PC-9 (cell line): Measurements from ENCODE around the gene CARMIL1. TPM values are rescaled to one million over a fixed set of nuclear protein-coding genes. Genes with fewer than 3 reads are reported as not detected.

Experiments used
- BruUV-seq: library from RNA; stranded (reverse); fragments of 400-500 nt; replicated peaks from 2 replicates; lab custom pipeline; 2021; lab: Mats Ljungman, UMichigan
- CTCF ChIA-PET: fragments of 300-600 bp; sonication (Branson Sonifier 250); formaldehyde crosslinking; loops from one replicate; lab custom pipeline; 2022; ENCODE audit warnings: antibody characterized with exemption; lab: Charles Lee
- POLR2A ChIA-PET: fragments of 300-600 bp; sonication (Branson Sonifier 250); formaldehyde crosslinking; loops from one replicate; lab custom pipeline; 2022; ENCODE audit warnings: antibody characterized with exemption; ENCODE audit not compliant: unreplicated experiment; lab: Charles Lee
- DNase-seq, 2 experiments: peaks; one replicate each; pipeline versions ENCODE4 v3.0.0 to v3.0.0-alpha.2; 2015 to 2022; ENCODE audit warnings: mixed read lengths in 1 of 2
- H2AFZ ChIP-seq: fragments of 200-600 bp; sonication (generic); 2 replicates; pipeline ENCODE4 v1.8.1; 2017; ENCODE audit warnings: antibody characterized with exemption
- H3F3A ChIP-seq: fragments of 200-600 bp; sonication (generic); 2 replicates; pipeline ENCODE4 v1.8.1; 2017; ENCODE audit warnings: antibody characterized with exemption, mild to moderate bottlenecking, low read depth; ENCODE audit not compliant: insufficient read depth
- H3K27ac ChIP-seq: fragments of 200-600 bp; sonication (generic); 2 replicates; pipeline ENCODE4 v1.6.1; 2016; ENCODE audit warnings: mixed run types
- H3K27me3 ChIP-seq: fragments of 200-600 bp; sonication (generic); 2 replicates; pipeline ENCODE4 v1.6.1; 2016; ENCODE audit warnings: low read depth, mixed run types; ENCODE audit not compliant: insufficient read depth
- H3K36me3 ChIP-seq: fragments of 200-600 bp; sonication (generic); 2 replicates; pipeline ENCODE4 v1.6.1; 2016; ENCODE audit warnings: low read depth, mixed run types
- H3K4me1 ChIP-seq: fragments of 200-600 bp; sonication (generic); replicated peaks from 2 replicates; pipeline ENCODE4 v1.6.1; 2016; ENCODE audit warnings: mixed run types; ENCODE audit not compliant: insufficient read depth
- H3K4me2 ChIP-seq: fragments of 200-600 bp; sonication (generic); 2 replicates; pipeline ENCODE4 v1.6.1; 2017; ENCODE audit warnings: mixed run types
- H3K4me3 ChIP-seq: fragments of 200-600 bp; sonication (generic); 2 replicates; pipeline ENCODE4 v1.6.1; 2016; ENCODE audit warnings: mixed run types
- H3K79me2 ChIP-seq: fragments of 200-600 bp; sonication (generic); 2 replicates; pipeline ENCODE4 v1.6.1; 2017; ENCODE audit warnings: low read depth, mixed run types
- H3K9me2 ChIP-seq: fragments of 200-600 bp; sonication (generic); 2 replicates; pipeline ENCODE4 v1.8.1; 2017; ENCODE audit warnings: mild to moderate bottlenecking; ENCODE audit not compliant: insufficient read depth
- H3K9me3 ChIP-seq: fragments of 200-600 bp; sonication (generic); 2 replicates; pipeline ENCODE4 v1.8.1; 2016; ENCODE audit warnings: low read depth; ENCODE audit not compliant: insufficient read depth
- H4K20me1 ChIP-seq: fragments of 200-600 bp; sonication (generic); 2 replicates; pipeline ENCODE4 v1.8.1; 2017; ENCODE audit not compliant: insufficient read depth
- EZH2 ChIP-seq: fragments of 200-600 bp; sonication (generic); IDR thresholded peaks from 2 replicates; pipeline ENCODE4 v1.8.0; 2017; ENCODE audit warnings: antibody characterized with exemption, low read depth
- intact Hi-C: fragments of 100-400 bp; cut with micrococcal nuclease; formaldehyde crosslinking; loops from one replicate; pipeline ENCODE4 v1.10.0; 2022; ENCODE audit not compliant: unreplicated experiment
- total RNA-seq: library from RNA; stranded (reverse); gene quantifications from 2 replicates; pipeline ENCODE4 v1.2.3, GENCODE V29; 2021
- TF ChIP-seq, protein P1 (sequence below): fragments of 200-600 bp; sonication (generic); conservative IDR thresholded peaks from 2 replicates; pipeline ENCODE4 v1.6.1; 2017; ENCODE audit warnings: mixed run types, antibody characterized with exemption, mild to moderate bottlenecking, moderate library complexity

The CARMIL1 gene
- total RNA-seq, 1 experiment from 2014 or later = 33.1 TPM

DNA sequence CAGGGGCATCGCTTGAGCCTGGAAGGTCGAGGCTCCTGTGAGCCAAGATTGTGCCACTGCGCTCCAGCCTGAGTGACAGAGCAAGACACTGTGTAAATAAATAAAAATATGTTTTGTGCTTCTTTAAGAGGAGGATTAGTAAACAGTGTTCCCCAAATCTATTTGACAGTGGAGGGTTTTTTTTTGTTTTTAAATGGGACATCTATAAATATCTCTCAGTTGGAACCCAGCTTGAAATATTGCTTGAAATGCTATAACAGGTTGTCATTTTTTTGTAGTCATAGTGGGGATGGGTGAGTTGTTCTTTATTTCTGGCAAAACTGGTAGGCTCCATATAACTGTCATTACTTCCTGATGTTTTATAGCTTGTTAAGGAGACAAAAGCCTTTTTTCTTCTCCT, 54.3 kb downstream of the CARMIL1 start:
- H2AFZ ChIP-seq = no peak overlapping the region
- no peak for TF ChIP-seq EZH2
- TF ChIP-seq, protein P1, sequence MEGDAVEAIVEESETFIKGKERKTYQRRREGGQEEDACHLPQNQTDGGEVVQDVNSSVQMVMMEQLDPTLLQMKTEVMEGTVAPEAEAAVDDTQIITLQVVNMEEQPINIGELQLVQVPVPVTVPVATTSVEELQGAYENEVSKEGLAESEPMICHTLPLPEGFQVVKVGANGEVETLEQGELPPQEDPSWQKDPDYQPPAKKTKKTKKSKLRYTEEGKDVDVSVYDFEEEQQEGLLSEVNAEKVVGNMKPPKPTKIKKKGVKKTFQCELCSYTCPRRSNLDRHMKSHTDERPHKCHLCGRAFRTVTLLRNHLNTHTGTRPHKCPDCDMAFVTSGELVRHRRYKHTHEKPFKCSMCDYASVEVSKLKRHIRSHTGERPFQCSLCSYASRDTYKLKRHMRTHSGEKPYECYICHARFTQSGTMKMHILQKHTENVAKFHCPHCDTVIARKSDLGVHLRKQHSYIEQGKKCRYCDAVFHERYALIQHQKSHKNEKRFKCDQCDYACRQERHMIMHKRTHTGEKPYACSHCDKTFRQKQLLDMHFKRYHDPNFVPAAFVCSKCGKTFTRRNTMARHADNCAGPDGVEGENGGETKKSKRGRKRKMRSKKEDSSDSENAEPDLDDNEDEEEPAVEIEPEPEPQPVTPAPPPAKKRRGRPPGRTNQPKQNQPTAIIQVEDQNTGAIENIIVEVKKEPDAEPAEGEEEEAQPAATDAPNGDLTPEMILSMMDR = no peak
- H3K27ac ChIP-seq = no peak overlapping the region
- H3K36me3 ChIP-seq = no peaks in the 10 kb centered on the region
- POLR2A ChIA-PET = no interaction called here
- no peak for DNase-seq
- no peaks in the 10 kb centered on the region for H3F3A ChIP-seq
- H3K9me3 ChIP-seq = no peaks in the 10 kb centered on the region
- no peaks in the 10 kb centered on the region for H3K27me3 ChIP-seq
- BruUV-seq = no TSS peak
- no peak overlapping the region for H3K4me3 ChIP-seq
- H3K9me2 ChIP-seq = no peaks in the 10 kb centered on the region
- peaks cover 53% of the 10 kb centered on the region for H3K79me2 ChIP-seq
- H4K20me1 ChIP-seq = 0 out of 2 replicates have a peak, but pooled peaks cover 4% of the 10 kb centered on the region
- CTCF ChIA-PET = no interaction called here
- intact Hi-C loops = no loop called here
- no peak overlapping the region for H3K4me2 ChIP-seq
- H3K4me1 ChIP-seq = 0 out of 2 replicates have a peak, but pooled peaks cover 7% of the 10 kb centered on the region

DNA sequence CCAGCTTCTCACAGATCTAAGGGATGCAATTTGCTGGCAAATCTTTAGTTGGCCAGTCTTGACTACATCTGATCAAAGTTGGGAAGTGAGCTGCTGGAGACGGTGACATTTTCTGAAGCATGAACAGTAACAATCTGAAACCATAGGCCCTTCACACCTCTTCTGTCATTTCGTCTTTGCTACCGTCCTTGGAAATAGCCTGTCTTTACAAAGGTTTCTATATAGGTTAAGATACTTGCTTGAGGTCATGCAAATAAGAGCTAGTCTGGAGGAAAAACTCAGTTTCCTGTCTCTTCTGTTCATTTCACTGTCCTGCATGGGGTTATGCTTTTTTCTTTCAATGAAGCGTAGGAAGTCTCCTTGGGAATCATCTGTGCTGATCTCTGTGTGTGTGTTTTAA, 55.6 kb downstream of the CARMIL1 start:
- Histone ChIP-seq H2AFZ (no peak overlapping the region), H3K27ac (no peak overlapping the region), H3K4me1 (0 out of 2 replicates have a peak, but pooled peaks cover 7% of the 10 kb centered on the region), H3K9me3 (no peaks in the 10 kb centered on the region), H3K79me2 (peaks cover 58% of the 10 kb centered on the region), H3K36me3 (no peaks in the 10 kb centered on the region), H3K27me3 (no peaks in the 10 kb centered on the region), H4K20me1 (0 out of 2 replicates have a peak, but pooled peaks cover 4% of the 10 kb centered on the region), H3F3A (no peaks in the 10 kb centered on the region), H3K9me2 (no peaks in the 10 kb centered on the region), H3K4me3 (no peak overlapping the region), H3K4me2 (no peak overlapping the region)
- TF ChIP-seq EZH2 = no peak
- TF ChIP-seq, protein P1 = no peak
- DNase-seq = no peak
- intact Hi-C loops = no loop called here
- BruUV-seq = no TSS peak
- POLR2A ChIA-PET = no interaction called here
- CTCF ChIA-PET = interaction anchor here (0.6 kb wide), 1 partner anchor 68 kb away, joined by 5 read pairs; no protein-coding TSS in a partner anchor

DNA sequence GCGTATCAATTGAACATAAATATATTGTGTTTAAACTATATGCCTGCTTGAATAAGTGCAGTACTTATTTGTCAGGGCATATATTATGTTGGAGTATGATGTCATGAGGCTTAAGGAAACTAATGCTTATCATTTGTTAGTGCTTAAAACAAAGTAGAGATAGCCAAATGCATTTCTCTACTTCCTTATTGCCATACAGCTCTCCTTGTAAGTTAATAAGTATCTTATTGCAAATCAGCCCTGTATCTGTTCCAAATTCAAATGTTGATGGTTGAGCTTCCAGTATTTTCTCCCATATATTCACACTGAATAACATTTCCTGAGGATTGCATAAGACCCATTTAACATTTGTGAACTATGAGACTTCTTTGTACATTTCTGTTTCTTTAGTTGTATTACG, 57.8 kb downstream of the CARMIL1 start:
- Histone ChIP-seq H3K27me3 (no peaks in the 10 kb centered on the region), H3K79me2 (peaks cover 53% of the 10 kb centered on the region), H3K9me3 (no peaks in the 10 kb centered on the region), H3K4me1 (0 out of 2 replicates have a peak, but pooled peaks cover 7% of the 10 kb centered on the region), H3K4me3 (no peak overlapping the region), H3K4me2 (no peak overlapping the region), H3K9me2 (no peaks in the 10 kb centered on the region), H4K20me1 (0 out of 2 replicates have a peak, but pooled peaks cover 4% of the 10 kb centered on the region), H2AFZ (no peak overlapping the region), H3K27ac (no peak overlapping the region), H3F3A (no peaks in the 10 kb centered on the region), H3K36me3 (no peaks in the 10 kb centered on the region)
- CTCF ChIA-PET = no interaction called here
- BruUV-seq = no TSS peak
- intact Hi-C loops = no loop called here
- POLR2A ChIA-PET = no interaction called here
- TF ChIP-seq, protein P1 = no peak
- TF ChIP-seq EZH2 = no peak
- DNase-seq = no peak
